Activated CD4-positive, CD25-positive, alpha-beta regulatory T cell treated with anti-CD3 and anti-CD28 coated beads, Interleukin-2, amount 50 U/mL, for 24 hours (primary cell): ENCODE data around the gene PLXNA3.
A peak's percentile ranks its signal among the peaks of the same experiment; 100 is the strongest.
"Not testable (repeated sequence)": the region's sequence is repeated elsewhere in the genome, so short reads cannot be mapped to it uniquely, and the experiment has no call there.

Source experiments
- ATAC-seq, 2 donors: fragments of 150-1000 bp; cut with Tn5 transposase; one replicate each; pipeline ENCODE4 v1.10.0; 2021; ENCODE audit warnings: mild to moderate bottlenecking in 1 of 2, moderate library complexity in 1 of 2

PLXNA3 gene

DNA sequence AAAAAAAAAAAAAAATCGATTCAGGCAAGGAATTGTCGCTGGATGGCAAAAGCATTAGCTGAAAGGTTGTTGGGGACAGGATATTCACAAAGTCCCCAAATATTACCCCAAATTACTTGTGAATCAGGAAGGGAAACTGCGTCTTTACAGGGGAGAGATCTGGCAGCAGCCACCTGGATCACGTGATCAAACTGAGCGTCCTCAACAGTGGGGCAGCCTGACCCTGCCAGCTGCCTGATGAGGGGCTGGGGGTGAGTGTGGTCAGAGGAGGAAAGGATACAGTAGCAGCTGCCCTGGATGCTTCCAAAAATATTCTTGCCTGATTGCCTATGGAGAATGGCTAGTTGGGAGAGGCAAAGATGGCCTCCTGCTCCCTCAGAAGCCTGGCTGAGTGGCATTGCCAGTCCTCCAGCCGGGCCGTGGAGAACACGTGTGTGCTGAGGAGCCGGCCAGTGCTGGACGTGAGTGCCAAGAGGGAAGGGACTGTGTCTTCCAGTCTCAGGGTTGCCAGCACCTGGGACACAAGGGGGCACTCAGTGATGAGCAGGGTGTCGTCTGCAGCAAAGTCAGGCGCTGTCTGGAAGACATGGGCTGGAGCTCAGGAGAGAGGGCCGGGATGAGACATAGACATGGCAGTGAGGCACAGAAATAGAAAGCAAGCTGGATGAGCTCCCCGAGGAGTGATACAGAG, 24.0 kb downstream of the PLXNA3 start:
- ATAC-seq, result no peak

GRCh38 chrX:154482786-154483185, 24.7 kb downstream of the PLXNA3 start:
- ATAC-seq, result no peak

DNA sequence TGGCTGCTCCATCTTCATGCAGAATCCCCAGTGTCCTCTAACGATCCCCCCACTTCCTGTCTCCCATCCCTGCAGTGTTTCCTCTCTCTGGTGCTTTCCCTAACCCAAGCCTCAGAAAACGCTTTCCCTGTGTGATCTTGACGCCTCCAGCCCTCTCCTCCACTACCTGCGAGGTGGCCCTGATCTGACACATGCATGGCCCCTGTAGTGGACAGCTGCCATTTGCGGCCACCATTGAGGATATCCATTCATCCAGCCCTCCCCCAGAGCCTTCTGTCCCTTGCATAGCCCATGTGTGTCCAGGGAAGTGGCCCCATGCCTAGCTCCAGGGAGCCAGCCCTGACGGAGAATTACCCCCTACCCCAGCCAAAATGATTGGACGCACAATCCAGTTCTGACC, 25.2 kb downstream of the PLXNA3 start:
- ATAC-seq, result no peak

DNA sequence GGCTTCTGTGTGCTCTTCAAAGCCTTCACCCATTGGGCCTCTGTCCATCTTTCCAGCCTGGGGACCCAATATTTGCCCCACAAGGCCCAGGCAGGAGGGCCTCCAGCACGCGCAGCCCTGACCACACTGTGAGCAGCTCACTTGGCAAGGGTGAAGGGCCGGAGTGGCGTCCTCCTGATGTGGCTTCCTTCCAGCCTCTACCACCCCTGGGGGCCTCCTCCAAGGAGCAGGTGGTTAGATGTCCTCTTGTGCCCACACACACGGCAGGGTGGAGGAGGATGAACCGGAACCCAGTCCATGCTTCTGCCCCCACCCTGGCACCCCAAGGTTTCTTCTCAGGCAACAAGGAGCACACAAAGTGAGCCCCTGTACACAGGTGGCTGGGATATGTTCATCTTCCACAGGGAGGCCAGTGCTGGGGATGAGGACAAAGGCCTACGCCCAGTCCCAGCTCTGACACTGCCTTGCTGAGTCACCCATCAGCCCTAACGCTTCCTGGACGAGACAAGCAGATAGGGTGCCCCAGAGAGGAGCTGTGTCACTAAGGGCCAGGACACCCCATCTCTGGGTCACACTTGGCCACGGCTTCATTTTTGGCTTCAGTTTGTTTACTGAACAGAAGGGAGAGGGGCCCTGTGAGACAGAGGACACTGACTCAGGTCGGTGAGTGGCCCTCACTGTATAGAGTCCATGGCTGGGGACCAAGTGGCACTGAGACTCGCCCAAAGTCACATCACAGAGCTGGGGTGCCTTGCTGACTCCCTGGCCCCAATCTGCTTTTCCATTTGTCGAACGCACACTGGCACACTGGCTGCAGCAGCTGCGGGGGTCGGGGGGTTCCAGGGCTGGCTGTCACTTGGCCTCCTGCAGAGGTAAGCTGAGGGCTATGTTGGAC, 26.4 kb downstream of the PLXNA3 start:
- ATAC-seq, result no peak

DNA sequence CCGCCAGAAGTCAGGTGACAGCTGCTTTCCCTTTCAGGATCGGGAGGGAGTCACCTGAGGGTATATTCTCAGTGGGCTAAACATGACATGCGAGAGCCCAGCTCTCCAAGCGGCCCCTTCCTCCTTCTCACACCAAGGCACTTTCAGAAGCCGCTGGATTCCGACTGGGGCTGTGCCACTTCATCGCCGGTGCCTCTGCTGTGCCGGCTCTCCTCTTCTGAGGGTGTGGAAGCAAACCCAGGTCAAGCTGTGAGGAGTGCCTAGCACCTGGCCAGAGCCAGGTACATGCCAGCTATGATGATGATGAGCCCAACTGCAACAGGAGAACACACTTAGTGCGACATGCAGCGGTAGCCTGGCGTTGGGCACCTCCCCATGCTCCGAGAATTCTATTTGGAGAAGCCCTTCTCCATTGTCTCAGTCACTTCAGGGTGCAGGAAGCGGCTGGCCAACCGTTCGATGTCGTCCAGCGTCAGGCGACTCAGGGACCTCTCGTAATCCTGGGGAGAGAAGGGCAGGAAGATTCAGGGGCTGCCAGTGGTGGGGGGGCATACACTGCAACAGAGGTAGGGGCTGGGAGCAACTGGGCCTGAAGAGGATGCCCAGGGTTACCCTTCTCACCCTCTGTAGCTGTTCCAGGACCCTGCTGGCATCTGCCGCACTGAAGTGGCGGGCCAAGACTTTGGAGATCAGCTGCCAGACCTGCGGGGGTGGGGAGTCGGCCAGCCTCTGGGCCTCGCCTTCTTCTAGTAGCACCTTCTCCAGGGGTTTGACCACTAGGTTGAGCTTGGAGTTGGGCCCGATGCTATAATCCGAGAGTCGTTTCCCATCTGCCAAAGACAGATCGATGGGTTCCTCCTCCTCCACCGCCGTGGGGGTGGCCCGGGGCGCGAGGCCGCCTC, 27.3 kb downstream of the PLXNA3 start:
- ATAC-seq, result no peak

DNA sequence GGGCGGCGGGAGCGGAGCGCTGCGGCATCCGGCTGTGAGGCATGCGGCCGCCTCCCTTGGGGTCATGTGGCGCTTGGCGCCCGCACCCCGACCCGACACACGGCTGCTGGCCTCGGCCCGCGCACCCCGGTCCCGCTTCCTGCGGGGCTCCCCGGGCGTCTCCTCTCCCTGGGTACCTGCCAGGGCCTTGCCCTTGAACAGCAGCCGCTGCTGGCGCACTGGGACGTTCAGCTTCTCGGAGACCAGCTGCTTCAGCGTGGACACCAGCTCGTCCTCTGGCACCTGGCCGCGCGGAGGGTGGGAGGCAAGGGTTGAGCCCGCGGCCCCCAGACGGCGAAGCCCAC, 27.9 kb downstream of the PLXNA3 start:
- ATAC-seq, result peak in 1 of 2 donors; percentile 4

GRCh38 chrX:154486396-154487207, 28.5 kb downstream of the PLXNA3 start, which contains the start of gene UBL4A:
UBL4A (minus strand) TSS chrX:154486615; CDS start chrX:154486584, 31 bp downstream.
- peak; percentile 8 to 14 for ATAC-seq

DNA sequence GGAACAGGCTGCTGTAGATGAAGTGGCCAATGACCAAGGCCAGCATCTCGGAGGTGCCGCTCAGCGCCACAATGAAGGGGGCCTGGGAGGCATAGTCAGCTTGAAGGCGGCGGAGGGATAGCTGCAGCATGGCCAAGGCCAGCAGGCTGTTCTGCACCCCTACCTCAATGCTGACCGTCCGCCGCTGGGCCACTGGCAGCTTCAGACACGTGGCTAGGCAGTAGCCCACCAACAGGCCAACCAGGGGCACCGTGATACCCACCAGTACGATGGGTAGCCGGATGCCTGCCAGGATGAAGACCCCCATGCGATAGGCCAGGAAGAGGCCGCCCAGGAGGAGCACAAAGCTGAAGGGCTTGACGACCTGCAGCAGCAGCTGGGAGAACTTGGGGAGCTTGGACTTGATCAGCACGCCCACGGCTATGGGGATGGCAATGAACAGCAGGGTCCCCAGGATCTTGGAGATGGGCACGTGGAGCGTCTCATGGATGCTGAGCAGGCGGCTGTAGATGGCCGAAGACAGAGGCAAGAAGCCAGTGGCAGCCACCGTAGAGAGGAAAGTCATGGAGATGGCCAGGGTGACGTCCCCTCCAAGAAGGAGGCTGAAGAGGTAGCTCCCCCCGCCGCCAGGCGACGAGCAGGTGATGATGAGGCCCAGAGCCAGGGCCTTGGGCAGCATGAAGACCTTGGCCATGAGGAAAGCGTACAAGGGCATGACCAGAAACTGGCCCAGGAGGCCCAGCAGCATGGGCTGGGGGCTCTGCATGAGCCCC, 29.6 kb downstream of the PLXNA3 start:
- no peak for ATAC-seq

- ATAC-seq, result no peak
Observed at GRCh38 chrX:154488336-154489075, 30.4 kb downstream of the PLXNA3 start.

DNA sequence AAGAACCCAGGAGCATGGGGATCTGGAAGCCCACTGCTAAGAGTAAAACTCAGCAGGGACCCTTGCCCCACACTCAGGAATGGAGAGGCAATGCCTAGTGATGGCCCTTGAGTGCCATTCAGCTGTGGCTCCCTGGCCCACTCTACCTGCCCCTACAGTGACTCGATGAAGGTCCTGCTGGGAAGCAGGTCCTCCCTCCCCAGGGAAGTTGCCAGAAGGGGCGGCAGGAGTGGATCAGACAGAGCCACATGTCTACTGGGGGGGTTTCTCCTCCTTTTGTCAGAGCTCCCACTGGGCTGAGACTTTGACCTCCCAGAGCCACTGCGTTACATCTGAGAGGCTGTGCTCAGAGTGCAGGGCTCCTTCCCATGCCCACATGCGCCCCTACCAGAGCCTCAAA, 31.1 kb downstream of the PLXNA3 start:
- ATAC-seq, result no peak

- ATAC-seq, result peak; percentile 15 to 17
Observed at GRCh38 chrX:154490021-154490413, 31.9 kb downstream of the PLXNA3 start.

- ATAC-seq, result peak; percentile 92 to 93
Observed at GRCh38 chrX:154490414-154491083, 32.5 kb downstream of the PLXNA3 start, which contains the start of gene SLC10A3. SLC10A3 (minus strand) TSS chrX:154490629; CDS start chrX:154488940, 1,689 bp downstream.

GRCh38 chrX:154494715-154495114, 36.6 kb downstream of the PLXNA3 start:
- ATAC-seq, result no peak

DNA sequence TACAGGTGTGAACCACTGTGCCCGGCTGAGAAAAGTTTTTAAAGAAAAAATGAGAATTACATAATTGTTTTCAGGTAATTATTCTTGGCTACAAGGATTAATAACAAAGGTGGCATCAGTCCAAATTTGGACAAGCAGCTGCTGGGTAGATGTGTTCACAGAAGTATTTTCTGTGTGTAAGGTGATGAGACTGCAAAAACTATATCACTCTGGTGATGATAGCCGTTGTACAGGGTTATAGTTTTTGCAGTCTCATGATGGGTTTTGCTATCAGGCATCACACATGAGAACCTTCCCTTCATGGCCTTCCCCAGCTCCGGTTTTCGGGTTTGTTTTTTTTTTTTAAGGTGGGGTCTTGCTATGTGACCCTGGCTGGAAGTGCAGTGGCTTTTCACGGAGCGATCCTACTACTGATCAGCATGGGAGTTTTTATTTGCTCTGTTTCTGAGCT, 37.4 kb downstream of the PLXNA3 start:
- no peak for ATAC-seq

DNA sequence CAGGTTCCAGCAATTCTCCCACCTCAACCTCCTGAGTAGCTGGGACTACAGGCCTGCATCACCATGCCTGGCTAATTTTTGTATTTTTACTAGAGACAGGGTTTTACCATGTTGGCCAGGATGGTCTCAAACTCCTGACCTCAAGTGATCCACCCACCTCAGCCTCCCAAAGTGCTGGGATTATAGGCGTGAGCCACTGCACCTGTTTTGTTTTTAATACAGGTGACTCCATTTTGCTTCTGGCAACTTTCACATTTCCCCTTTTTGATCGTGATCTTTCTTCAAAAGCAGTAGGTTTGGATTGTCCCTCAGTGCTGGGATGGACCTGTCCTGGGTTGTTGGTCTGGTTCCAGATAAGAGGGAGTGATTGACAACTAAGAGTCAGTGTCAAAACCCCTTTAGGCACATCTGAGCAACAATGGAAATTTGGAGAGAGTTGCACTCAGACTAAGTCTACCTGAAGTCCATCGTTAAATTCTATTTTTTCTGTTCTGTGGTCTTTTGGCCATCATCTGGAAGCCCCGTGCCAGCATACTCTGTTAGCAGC, 38.6 kb downstream of the PLXNA3 start:
- not testable (repeated sequence) for ATAC-seq

DNA sequence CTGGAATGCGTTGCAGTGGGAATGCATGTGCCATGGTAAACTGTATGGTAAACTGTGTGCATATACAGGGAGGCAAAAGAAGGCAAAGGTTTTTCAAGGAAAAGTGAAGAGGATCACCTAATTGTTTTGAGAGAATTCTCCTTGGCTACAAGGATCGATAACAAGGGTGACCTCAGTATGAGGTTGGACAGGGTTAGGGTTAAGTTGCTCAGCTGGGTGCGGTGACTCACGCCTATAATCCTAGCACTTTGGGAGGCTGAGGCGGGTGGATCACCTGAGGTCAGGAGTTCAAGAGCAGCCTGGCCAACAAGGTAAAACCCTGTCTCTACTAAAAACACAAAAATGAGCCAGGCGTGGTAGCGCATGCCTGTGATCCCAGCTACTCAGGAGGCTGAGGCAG, 43.3 kb downstream of the PLXNA3 start:
- ATAC-seq, result not testable (repeated sequence)

DNA sequence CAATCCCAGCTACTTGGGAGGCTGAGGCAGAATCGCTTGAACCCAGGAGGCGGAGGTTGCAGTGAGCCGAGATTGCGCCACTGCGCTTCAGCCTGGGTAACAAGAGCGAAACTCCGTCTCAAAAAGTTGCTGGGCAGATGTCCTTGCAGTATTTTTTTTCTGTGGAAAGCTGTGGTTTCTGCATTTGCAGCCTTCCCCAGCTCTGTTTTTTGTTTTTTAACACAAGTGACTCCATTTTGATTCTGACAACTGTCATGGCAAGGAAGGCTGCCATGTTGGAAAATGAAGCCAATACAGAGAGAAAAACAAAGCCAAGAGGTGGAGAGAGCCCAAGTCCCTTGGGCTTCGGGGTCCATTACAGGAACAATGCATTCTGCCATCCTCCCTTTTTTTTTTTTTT, 44.0 kb downstream of the PLXNA3 start:
- ATAC-seq, result no peak

DNA sequence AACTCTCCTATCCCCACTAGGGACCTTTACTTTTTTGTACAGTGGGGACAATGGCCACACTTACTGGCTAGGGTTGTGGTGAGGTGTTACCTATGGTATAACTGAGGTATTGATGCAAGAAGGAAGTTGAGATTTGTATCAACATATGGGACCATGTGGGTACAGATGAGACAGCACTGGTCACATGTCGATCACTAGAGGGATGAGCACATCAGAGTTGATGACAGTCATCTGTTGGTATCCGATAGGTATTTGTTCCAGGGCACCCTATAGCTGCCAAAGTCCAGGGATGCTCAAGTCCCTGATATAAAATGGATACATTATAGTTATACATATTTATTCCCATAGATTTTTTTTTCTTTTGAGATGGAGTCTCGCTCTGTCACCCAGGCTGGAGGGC, 44.9 kb downstream of the PLXNA3 start:
- no peak for ATAC-seq

- no peak for ATAC-seq
Observed at GRCh38 chrX:154505734-154506133, 47.7 kb downstream of the PLXNA3 start.
